ENCODE measurements around the gene SSBP3.

Gene SSBP3

DNA sequence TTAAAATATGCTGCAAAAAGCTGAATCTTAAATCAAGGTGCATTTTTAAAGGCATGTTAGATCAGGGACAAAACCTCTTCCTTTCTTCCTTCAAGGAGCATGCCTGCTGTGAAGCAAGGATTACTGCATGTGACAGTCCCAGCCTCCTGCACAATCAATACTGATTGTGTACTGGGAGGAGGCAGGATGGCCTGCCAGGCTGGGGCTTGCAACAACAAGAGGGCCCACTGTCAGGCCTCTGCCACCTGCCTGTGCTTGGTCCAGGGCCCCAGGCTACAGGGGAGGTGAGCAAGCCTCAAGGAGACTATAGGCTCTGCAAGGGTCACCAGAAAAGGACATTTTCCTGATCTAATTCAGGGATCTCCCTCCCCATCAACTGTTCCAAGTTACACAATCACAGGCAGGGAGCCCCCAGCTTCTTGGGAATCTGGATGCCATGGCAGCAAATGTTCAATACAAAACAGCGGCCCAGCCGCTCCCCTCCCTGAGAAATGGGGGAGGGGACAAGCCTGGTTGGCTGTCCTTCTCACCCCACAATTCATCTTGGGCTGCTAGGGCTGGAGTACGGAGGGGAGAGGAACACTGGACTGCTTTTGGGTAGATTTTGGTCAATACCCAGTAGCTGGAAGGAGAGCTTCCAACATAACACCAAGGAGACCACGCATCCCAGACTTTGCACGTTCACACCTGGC lies 76.7 kb downstream of the SSBP3 start:
- DNase-seq (ENCODE audit: low read depth in 2 of 2), result no peak

DNA sequence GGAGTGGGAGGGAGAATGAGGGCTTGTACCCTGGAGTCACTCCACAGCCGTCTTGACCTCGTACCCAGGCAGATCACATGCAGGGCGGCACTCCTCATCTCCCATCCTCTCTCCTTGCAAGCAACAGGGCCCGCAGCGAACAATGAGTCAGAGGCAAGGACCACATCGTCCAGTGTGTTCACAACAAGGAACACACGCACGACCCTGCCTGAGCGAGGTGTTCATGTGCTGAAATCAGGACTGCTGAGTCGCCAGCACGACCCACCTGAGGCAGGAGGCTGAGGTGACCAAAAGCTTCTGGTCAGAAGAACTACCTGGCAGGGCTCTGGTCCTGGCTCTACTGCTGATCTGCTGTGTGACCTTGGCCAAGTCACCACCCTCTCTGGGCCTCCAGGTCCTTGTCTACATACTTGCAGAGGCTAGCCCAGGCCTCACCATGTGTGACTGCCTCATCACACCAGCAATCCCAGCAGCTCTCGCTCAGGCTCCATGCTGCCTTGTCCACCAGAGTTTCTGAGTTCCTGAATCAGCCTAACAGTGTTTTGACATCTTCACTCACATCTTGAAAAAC lies 78.0 kb downstream of the SSBP3 start:
- no peak for DNase-seq (ENCODE audit: low read depth in 2 of 2)

DNA sequence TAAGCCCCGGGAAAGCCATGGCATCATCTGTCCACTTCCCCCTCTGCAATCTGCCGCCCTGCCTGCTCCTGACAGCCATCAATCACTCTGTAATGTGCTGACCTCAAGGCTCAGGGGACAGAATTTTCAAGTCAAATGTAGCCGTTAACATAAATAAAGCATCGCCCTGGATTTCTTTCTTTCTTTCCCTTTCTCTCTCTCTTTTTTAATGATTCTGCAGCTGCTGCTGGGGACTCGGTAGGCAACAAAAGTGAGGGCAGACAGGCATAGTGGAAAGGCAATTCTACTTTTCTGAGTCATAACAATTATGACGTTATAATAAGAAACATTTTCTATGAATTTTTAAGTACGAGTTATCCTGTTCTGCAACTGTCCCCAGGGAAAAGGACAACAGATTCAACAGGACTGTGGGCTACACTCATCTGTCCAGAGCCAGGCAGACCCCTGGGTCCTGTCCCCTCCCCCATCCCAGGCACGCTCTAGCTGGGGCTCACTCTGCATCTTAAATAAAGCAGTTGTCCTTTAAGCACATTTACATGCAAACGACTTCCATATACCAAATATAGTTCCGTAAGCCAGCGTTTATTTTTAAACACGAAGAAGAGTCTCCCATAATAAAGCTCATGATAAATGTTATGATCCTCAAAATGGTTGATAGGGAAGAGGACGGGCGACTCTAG lies 78.7 kb downstream of the SSBP3 start:
- DNase-seq (ENCODE audit: low read depth in 2 of 2), result no peak

DNA sequence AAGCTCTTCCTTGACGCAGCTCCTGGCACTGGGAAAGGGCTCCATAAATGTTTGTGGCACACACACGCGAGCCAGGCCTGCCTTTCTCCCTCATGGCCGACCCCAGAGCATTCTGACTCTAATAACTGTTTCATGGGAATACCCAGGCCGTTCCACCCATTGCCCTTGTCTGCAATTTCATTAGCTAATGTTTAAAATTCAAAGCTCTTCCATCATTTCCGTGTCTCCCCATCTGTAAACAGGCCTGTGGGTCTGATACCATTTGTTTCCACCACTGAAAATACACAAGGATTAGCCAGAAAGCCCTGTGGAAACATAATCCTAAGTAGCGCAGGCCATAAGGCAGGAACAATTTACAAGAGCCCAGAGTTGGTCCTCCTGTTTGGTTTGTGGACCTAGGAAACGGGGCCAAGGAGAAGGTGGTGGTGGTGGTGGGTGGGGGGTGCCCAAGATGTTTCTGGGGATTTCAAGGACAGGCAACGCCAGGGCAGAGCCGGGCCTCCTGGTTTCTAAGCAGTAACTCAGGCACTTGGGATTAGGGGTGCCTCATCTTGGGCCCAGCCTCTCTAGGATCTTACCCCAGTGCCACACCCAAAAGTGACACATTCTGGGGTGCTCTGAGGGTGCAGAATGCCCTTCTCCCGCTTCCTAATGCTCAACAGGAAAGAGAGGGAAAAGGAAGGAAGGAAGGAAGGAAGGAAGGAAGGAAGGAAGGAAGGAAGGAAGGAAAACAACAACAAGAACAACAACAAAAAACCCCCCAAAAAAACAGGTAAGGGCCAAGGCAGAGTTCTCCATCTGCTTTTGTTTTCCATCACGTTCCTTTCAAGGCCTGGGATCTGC lies 79.4 kb downstream of the SSBP3 start:
- no peak for DNase-seq (ENCODE audit: low read depth in 2 of 2)

DNA sequence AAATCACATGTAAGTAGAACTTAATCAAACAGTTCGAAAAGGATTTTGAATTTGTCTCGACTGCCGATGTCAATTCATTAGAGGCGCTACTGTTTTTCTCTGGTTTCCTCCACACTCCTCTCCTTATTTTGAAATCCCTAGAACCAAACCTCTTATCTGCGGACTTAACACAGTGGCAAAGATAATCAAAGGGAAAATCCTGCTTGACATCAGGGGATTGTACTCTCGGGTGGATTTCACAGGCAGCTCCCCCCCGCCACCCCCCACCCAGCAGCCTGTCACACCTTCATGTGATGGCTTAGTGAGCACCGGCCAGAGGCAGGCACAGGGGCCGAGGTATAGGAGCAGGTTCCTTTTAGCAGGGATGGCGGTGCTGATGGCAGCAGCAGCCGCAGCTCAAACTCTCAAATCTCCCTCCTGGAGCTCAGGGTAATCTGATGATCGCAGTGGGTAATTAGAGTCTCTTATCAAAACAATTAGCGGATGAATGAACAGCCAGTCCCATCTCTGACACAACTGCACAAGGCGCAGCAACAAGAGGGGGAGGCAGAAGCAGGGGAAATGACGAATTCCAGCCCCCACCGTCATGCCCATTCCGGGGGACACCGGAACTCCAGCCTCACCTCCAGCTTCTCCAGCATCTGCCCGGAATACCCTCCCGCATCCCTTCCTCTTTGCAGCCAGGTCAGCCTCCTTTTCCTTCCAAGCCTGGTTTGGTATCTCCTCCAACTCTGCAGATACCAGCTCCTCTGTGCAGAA lies 80.3 kb downstream of the SSBP3 start:
- no peak for DNase-seq (ENCODE audit: low read depth in 2 of 2)

DNA sequence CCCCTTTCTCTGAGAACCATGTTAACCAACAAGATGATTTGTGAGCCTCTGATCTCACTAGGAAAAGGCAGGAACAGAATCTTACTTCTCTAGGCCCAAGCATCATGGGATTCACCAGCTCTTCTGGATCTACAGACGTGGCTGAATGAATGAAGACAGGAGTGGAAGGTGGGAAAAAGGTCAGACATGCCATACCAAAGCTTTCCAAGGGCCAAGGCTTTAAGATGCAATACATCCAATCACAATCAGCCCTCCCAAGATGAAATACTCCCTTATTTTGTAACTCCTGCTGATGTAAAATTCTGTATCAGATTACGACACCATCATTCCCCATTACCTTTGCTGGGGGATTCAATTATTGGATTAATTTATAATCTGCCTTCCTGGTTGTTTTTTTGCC lies 80.9 kb downstream of the SSBP3 start:
- no peak for DNase-seq (ENCODE audit: low read depth in 2 of 2)

DNA sequence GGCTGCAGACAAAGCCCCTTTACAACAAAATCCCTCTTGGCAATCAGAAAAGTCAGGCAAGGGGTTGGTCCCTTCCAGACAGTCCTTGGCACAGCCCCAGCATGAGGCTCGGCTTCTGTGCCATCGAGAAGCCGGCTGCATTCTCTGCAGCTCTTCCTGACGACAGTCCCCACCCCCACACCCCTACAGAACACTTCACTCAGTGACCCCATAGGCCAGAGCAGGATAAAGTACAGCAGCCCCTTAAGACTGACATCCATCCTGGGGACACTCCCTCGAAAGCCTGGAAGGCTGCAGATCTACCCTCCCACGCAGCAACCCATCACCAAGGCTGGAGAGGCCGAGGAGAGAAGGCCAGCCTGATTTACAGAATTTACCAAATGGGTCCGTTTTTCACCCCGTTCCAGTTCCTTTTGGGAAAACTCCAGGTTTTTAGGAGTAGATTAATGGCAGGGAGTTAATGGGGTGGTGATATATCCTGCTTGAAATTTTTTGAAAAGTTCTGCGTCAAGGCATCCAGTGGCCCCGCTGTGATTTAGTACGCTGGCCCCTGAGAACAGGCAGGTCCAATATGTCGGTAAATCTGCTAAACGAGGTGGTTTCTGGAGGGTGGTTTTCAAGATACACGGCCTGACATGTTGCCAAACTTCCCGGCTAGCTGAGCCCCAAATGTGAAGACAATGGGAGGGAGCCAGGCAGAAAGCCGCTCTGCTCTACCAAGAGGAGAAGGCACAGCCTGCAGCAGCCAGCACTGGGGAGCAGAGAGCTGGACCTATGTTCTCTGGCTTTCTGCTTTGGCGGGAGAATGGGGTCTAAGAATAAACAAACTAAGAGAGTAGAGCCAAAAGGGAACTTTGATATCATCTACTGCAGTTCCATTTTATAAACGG lies 81.7 kb downstream of the SSBP3 start:
- no peak for DNase-seq (ENCODE audit: low read depth in 2 of 2)

DNA sequence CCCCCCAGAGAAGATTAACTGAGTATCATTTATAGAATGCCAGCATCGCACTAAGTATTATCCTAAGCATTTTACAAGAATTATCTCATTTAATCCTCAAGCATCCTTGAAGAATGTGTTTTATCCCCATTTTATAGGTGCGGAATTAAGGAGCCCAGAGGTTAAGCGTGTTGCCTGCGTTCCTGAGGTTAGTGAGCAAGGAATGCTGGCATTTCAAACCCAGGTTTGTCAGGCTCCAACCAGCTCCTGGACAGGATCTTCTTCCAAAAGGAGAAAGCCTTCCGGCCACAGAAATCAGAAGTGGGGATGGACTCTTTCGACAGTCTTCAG lies 82.3 kb downstream of the SSBP3 start:
- no peak for DNase-seq (ENCODE audit: low read depth in 2 of 2)

DNA sequence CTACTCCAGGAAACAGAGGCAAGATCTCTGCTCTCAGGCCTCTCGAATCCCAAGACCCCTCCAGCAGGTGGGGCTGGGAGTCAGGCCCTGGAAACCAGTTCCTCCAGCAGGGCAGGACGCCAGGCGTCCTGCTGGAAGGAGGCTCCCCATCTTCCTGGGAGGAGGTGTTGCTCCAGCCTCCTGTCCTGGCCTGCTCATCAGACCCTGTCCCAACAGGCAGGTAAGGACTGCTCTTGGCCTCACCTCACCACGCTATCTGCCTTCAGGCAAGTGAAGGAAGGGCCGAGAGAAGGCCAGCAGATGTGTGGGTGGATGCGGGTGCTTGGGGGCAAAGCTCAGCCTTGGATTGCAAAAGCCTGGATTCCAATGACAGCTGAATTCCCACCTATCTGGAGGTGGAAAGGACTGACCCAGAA lies 82.9 kb downstream of the SSBP3 start:
- no peak for DNase-seq (ENCODE audit: low read depth in 2 of 2)

DNA sequence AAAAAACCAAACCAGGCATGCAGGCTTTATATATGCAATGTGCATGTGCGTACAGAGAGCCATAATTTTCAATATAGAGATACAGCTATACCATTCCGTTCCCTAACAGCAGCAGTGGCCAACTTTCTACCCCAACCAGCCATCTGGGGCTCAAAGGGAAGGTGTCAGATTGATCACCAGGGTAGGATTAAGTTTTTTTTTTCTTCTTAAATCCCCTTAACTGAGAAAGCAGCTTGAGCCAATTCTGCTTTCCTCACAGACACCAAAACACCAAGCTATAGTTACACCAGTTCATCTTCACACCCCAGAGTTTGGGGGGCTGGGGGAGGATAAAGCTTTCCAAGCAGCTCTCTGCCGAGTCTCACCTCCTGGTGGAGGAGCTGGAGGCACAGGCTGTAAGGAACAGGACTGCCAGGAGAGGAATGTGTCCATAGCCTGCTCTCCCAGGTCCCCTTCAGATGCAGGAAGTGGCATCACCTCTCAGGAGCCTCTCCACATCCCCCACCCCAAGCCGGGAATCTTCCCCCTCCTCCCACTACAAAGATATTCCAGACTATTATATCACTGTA lies 87.9 kb downstream of the SSBP3 start:
- DNase-seq (ENCODE audit: low read depth in 2 of 2), result no peak

DNA sequence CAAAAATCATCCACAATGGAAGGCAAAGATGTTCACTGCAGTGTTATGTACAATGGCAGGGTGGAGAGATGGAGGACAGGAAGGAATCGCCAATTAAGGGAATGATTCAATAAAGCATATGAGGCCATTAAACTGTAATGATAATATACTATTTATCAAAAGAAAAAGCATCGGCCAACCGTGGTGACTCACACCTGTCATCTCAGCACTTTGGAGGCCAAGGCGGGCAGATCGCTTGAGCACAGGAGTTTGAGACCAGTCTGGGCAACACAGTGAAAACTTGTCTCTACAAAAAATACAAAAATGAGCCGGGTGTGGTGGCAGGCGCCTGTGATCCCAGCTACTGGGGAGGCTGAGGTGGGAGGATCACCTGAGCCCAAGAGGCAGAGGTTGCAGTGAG lies 89.1 kb downstream of the SSBP3 start:
- no peak for DNase-seq (ENCODE audit: low read depth in 2 of 2)

DNA sequence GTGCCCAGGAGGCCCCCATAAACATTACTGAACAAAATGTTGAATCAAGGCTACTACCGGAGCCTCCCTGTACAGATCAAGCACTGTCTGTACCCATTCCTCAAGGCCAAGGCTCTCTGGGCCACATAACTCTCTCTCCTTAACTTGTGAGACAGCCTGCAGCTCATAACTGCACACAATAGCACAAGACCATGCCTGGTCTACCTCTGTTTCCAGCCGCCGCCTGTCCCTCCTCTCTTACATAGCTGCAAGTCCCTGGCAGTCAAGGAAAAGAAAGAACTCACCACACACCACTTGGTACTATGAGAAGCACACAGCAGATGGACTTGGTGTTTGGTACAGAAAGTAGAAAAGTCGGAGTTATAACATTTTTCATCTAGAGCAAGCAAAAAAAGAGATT lies 91.1 kb downstream of the SSBP3 start:
- DNase-seq (ENCODE audit: low read depth in 2 of 2), result no peak

DNA sequence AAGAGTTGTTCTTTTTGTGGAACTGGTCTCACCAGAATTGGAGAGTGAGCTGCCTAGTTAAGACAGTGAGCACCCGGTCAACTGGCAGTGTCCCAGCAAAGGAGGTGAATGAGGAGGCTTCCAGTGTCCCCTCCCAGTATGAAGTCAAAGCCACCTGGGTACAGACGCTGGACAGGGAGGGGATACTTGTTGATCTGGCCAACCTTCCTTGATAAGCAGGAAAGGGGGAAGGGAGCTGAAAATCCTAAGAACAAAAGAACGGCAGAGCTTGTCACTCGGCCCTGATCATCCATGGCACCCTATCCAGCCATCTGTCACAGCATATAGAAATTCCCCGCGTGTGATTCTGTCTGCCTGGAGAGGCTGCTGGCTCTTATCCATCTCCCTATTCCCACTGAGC lies 91.5 kb downstream of the SSBP3 start:
- no peak for DNase-seq (ENCODE audit: low read depth in 2 of 2)

DNA sequence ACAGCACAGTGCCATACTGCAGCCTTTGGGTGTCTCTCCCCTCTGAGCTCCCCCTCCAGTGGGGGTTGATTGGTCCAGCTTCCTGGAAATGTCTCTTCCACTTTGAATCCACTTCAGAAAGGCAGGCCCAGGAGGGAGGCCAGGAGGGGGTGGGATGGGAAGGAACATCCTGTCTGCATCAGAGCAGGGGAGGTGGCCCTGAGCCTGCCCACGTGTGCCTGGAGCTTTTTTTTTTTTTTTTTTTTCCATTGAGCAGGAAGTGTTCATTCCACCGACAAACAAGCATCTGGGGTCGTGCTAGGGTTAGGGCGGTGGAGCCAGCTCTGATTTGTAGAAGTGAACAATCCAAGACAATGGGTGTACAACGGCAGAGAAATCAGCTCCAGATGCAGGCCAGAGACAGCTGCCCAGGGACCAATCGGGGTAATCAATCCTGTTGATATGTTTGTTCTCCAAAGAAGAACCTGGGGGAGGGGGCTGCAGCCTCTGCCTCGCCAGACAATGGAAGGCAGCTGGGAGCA lies 93.3 kb downstream of the SSBP3 start:
- no peak for DNase-seq (ENCODE audit: low read depth in 2 of 2)

DNA sequence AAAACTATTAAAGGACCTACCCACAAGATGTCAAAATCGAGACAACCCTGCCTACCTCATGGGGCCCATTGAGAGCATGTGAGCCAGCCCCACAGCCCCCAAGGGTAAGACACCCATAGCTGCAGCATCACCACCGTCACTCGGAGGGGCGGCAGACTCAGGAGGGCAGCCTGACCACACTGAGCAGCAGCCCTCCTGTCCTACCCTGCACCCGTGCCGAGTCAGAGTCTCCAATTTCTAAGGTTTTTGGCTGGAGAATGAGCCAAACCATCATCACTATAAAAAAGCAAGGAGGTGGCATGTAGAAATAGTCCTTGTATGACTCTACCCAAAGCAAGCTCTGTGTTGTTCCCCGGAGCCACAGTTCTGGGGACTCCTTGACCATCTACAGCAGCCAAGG lies 94.7 kb downstream of the SSBP3 start:
- DNase-seq (ENCODE audit: low read depth in 2 of 2), result no peak

DNA sequence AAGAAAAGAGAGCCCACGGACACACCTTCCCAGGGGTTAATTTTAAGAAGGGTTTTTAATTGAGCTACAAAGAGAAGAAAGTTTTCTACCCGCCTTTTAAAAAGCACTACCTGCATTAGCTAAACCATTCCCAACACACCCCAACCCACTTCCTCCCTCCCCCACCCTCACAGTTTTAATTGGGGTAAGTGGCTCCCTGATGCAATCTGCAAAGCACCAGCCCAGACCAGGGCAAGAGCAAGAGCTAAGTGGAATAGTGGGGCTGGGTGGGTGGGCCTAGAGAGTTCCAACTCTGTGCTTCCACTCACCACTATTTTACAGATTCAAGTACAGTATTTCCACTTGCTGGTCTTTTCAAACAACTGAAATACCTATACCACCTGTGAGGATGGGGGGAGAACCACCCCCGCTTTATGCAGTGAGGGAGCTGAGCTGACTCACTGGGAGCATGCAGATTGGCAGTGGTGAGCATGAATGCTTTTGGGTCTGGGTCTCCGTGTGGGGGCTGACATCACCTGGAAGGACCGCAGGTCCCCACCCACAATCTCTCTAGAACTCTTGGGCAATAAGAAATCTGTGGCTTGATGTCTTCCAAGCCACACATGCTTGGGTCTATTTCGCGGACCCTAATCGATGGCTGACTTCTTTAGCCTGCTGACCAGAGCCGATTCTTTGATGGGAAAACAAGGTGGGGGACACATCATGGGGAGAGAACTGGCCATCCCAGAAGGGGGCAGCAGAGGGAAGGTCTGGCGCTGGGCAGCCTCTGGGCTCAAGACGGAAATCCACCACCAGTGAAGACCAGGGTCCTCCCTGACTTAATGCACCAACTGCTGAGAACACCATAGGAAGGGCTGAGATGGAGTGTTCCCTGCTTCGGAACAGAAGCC lies 95.5 kb downstream of the SSBP3 start:
- DNase-seq (ENCODE audit: low read depth in 2 of 2), result no peak

DNA sequence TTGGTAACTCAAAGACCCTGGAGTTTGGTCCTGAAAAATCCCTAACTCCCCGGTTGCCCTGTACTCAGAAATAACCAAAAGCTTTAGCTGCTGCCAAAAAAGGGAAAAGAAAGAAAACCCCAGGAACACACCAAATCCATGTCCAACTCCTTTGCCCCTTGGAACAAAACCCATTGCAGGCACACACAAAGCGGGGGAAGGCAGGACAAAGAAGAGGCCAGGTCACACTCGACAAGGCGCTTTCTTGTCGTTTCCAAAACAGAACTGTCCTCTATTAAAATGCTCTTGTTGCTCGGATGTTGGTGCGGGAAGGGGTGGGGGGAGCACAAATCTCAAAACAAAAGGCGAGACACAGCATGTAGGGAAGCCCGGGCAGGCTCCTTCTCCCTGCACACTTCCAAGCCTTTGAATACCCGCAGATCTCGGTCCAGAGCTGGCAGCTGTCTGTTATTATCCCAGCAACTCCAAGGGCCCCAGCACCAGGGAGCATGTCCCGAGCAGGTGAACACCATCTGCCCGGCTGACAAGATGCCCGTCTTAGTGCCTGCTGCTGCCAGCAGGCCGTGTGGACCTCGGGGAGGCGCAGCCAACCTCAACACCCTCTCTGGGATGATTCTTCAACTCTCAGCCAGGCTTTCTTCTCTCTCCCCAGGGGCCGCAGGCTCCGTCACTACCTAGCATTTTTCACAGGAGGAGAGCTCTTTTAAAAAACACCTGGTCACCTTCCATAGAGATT lies 96.4 kb downstream of the SSBP3 start:
- no peak for DNase-seq (ENCODE audit: low read depth in 2 of 2)

DNA sequence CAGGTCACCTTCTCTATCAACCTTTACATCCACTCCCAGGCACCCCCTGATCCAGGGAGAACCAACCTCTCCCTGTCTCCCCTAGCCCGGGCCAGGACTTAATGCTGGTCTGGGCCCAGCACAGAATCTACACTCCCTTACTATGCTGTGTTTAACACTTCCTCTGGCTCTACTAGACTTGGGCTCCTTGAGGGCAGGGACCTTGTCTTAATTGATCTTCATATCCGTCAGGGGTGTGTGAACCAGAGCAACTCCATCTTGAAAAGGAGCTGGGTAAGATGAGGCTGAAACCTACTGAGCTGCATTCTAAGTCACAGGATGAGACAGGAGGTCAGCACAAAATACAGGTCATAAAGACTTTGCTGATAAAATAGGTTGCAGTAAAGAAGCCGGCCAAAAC lies 98.9 kb downstream of the SSBP3 start:
- DNase-seq (ENCODE audit: low read depth in 2 of 2), result no peak
